Natural killer cell (primary cell): ENCODE measurements around the gene DDB1. TPM values are rescaled to one million over a fixed set of nuclear protein-coding genes. Genes with fewer than 3 reads are reported as not detected.

Experiments
- ATAC-seq, 3 donors: fragments of 150-1000 bp in 2 of 3; fragments of 200-7000 bp in 1 of 3; cut with Tn5 transposase; 1 replicate in 1 of 3; 2 replicates in 2 of 3; pipeline ENCODE4 v1.10.0; 2021; ENCODE audit warnings: mild to moderate bottlenecking in 2 of 3, moderate library complexity in 2 of 3
- DNase-seq, 2 donors: peaks; one replicate each; pipeline versions ENCODE4 v3.0.0 to v3.0.0-alpha.2; 2013 to 2021; ENCODE audit warnings: mixed read lengths in 1 of 2
- H3K27ac ChIP-seq: one replicate; pipeline ENCODE4 v1.5.1; 2013; ENCODE audit warnings: mild to moderate bottlenecking, low read length
- H3K27me3 ChIP-seq: one replicate; pipeline ENCODE4 v1.6.1; 2013; ENCODE audit warnings: low read length; ENCODE audit not compliant: control insufficient read depth, insufficient read depth
- H3K36me3 ChIP-seq: one replicate; pipeline ENCODE4 v1.6.1; 2013; ENCODE audit warnings: low read length; ENCODE audit not compliant: control insufficient read depth, insufficient read depth
- H3K4me1 ChIP-seq: one replicate; pipeline ENCODE4 v1.6.1; 2013; ENCODE audit warnings: low read length; ENCODE audit not compliant: control insufficient read depth, insufficient read depth
- H3K4me3 ChIP-seq: one replicate; pipeline ENCODE4 v1.5.1; 2013; ENCODE audit warnings: low read length
- H3K9me3 ChIP-seq: one replicate; pipeline ENCODE4 v1.6.1; 2013; ENCODE audit warnings: low read length; ENCODE audit not compliant: control insufficient read depth, insufficient read depth
- H3K27ac Mint-ChIP-seq, 2 donors: one replicate each; pipeline ENCODE4 v1.8.0; 2022; ENCODE audit warnings: mild to moderate bottlenecking in 2 of 2, mixed read lengths in 2 of 2, moderate library complexity in 1 of 2
- H3K27me3 Mint-ChIP-seq, 2 donors: one replicate each; pipeline ENCODE4 v1.8.0; 2022; ENCODE audit warnings: low read depth in 2 of 2, mixed read lengths in 2 of 2
- H3K36me3 Mint-ChIP-seq: one replicate; pipeline ENCODE4 v1.8.0; 2022; ENCODE audit warnings: mixed read lengths
- H3K4me1 Mint-ChIP-seq, 2 donors: one replicate each; pipeline ENCODE4 v1.8.0; 2022; ENCODE audit warnings: mixed read lengths in 2 of 2
- H3K4me3 Mint-ChIP-seq: one replicate; pipeline ENCODE4 v1.8.0; 2022; ENCODE audit warnings: mild to moderate bottlenecking, moderate library complexity, mixed read lengths
- H3K9me3 Mint-ChIP-seq, 2 donors: one replicate each; pipeline ENCODE4 v1.8.0; 2022; ENCODE audit warnings: mixed read lengths in 2 of 2
- CTCF ChIP-seq: fragments of 200-600 bp; IDR thresholded peaks from one replicate; pipeline ENCODE4 v1.8.0; 2022; ENCODE audit warnings: antibody characterized with exemption
- WGBS: methylation state at CpG from one replicate; pipeline ENCODE4 v1.1.7; 2013; ENCODE audit warnings: missing lambda C conversion rate; ENCODE audit not compliant: insufficient coverage; 5-methylcytosine and 5-hydroxymethylcytosine counted together
- intact Hi-C: fragments of 100-400 bp; cut with micrococcal nuclease; formaldehyde crosslinking; loops from one replicate; pipeline ENCODE4 v1.14.2; 2022
- total RNA-seq, 4 donors: library from RNA; stranded (reverse); fragments of 120-200 nt in 1 of 4; gene quantifications; one replicate each; pipeline versions ENCODE4 v1.2.3 to v1.2.4, GENCODE V29; 2013 to 2022

DDB1 gene
- total RNA-seq, 3 donors from 2014 or later (not counting 1 experiment from before 2014, with no cell fraction given): 170 to 233 (median 229) TPM

- Mint-ChIP-seq H3K4me1 (no peaks in the 10 kb centered on the region), H3K9me3 (no peaks in the 10 kb centered on the region), H3K27me3 (no peaks in the 10 kb centered on the region), H3K27ac (no peak overlapping the region), H3K36me3 (no peaks in the 10 kb centered on the region), H3K4me3 (no peak overlapping the region)
- no peak for ATAC-seq
- Histone ChIP-seq H3K36me3 (peaks cover 4% of the 10 kb centered on the region), H3K4me3 (no peak overlapping the region), H3K27me3 (no peaks in the 10 kb centered on the region), H3K27ac (no peak overlapping the region), H3K4me1 (no peaks in the 10 kb centered on the region), H3K9me3 (no peaks in the 10 kb centered on the region)
- WGBS: 97% methylated on average over 4 of the region's 6 CpGs
- no peak for DNase-seq
- no peak for TF ChIP-seq CTCF
- intact Hi-C loops: no loop called here
Observed at GRCh38 chr11:61377461-61378160, 44.7 kb upstream of the DDB1 start.

GRCh38 chr11:61375761-61376108 lies 42.8 kb upstream of the DDB1 start:
- peaks cover 4% of the 10 kb centered on the region for H3K36me3 ChIP-seq
- ATAC-seq: no peak
- no peaks in the 10 kb centered on the region for H3K9me3 ChIP-seq
- intact Hi-C loops: no loop called here
- H3K4me3 ChIP-seq: no peak overlapping the region
- Mint-ChIP-seq H3K27me3 (no peaks in the 10 kb centered on the region), H3K36me3 (no peaks in the 10 kb centered on the region), H3K4me1 (no peaks in the 10 kb centered on the region), H3K4me3 (no peak overlapping the region), H3K27ac (no peak overlapping the region), H3K9me3 (no peaks in the 10 kb centered on the region)
- DNase-seq: no peak
- WGBS: 100% methylated on average over 6 of the region's 6 CpGs
- no peaks in the 10 kb centered on the region for H3K4me1 ChIP-seq
- H3K27me3 ChIP-seq: no peaks in the 10 kb centered on the region
- no peak for TF ChIP-seq CTCF
- H3K27ac ChIP-seq: no peak overlapping the region

GRCh38 chr11:61372659-61373420 lies 39.9 kb upstream of the DDB1 start:
- H3K27ac Mint-ChIP-seq: no peak overlapping the region
- WGBS: 95% methylated on average over 7 of the region's 8 CpGs
- DNase-seq (no peak), ATAC-seq (no peak)
- TF ChIP-seq CTCF: no peak
- no peak overlapping the region for H3K27ac ChIP-seq
- no peaks in the 10 kb centered on the region for H3K9me3 Mint-ChIP-seq
- H3K27me3 Mint-ChIP-seq: no peaks in the 10 kb centered on the region
- no peak overlapping the region for H3K4me3 Mint-ChIP-seq
- no peaks in the 10 kb centered on the region for H3K9me3 ChIP-seq
- H3K36me3 Mint-ChIP-seq: peaks cover 17% of the 10 kb centered on the region
- no peaks in the 10 kb centered on the region for H3K27me3 ChIP-seq
- H3K4me1 ChIP-seq: no peaks in the 10 kb centered on the region
- peaks cover 21% of the 10 kb centered on the region for H3K36me3 ChIP-seq
- intact Hi-C loops: no loop called here
- no peaks in the 10 kb centered on the region for H3K4me1 Mint-ChIP-seq
- no peak overlapping the region for H3K4me3 ChIP-seq
